Activated CD4-positive, alpha-beta T cell treated with anti-CD3 and anti-CD28 coated beads, Interleukin-2, amount 10 ng/mL, durations not matched to agents 24 days and 14 days (primary cell): Measurements from ENCODE around the gene PLXNB3. TPM values are rescaled to one million over a fixed set of nuclear protein-coding genes. Genes with fewer than 3 reads are reported as not detected.

ENCODE experiments used
- total RNA-seq: library from RNA; stranded (reverse); gene quantifications from 2 replicates; pipeline ENCODE4 v1.2.3, GENCODE V29; 2022

PLXNB3 gene
- total RNA-seq, 1 donor from 2014 or later, result 0.49 TPM

Other genes starting within 250 kb of the PLXNB3 start
- gene ATP2B3, start 246.6 kb upstream of the PLXNB3 start, total RNA-seq, result not detected in 2 replicates
- gene CCNQ, start 165.1 kb upstream of the PLXNB3 start, total RNA-seq, result 27.3 and 28.7 TPM in 2 replicates
- gene DUSP9, start 117.0 kb upstream of the PLXNB3 start, total RNA-seq, result 0.19 and 0.24 TPM in 2 replicates
- 0.36 and 0.84 TPM in 2 replicates for gene PNCK, start 90.4 kb upstream of the PLXNB3 start, total RNA-seq
- 3.5 TPM in 2 replicates for gene SLC6A8, start 76.3 kb upstream of the PLXNB3 start, total RNA-seq
- 154 and 157 TPM in 2 replicates for gene BCAP31, start 39.9 kb upstream of the PLXNB3 start, total RNA-seq
- 6.6 and 7.7 TPM in 2 replicates for gene ABCD1, start 39.4 kb upstream of the PLXNB3 start, total RNA-seq
- not detected in 2 replicates for gene SRPK3, start 16.8 kb downstream of the PLXNB3 start, total RNA-seq
- gene IDH3G, start 30.1 kb downstream of the PLXNB3 start, total RNA-seq, result 70.2 and 78.8 TPM in 2 replicates
- 265 and 277 TPM in 2 replicates for gene SSR4, start 30.4 kb downstream of the PLXNB3 start, total RNA-seq
- gene PDZD4, start 66.3 kb downstream of the PLXNB3 start, total RNA-seq, result 0.26 and 0.58 TPM in 2 replicates
- 1.3 and 1.6 TPM in 2 replicates for gene L1CAM, start 121.9 kb downstream of the PLXNB3 start, total RNA-seq
- not detected in 2 replicates for gene AVPR2, start 140.4 kb downstream of the PLXNB3 start, total RNA-seq
- 135 and 137 TPM in 2 replicates for gene ARHGAP4, start 162.0 kb downstream of the PLXNB3 start, total RNA-seq
- 153 and 168 TPM in 2 replicates for gene NAA10, start 170.8 kb downstream of the PLXNB3 start, total RNA-seq
- gene RENBP, start 180.4 kb downstream of the PLXNB3 start, total RNA-seq, result 13.7 and 15.1 TPM in 2 replicates
- 107 and 109 TPM in 2 replicates for gene HCFC1, start 207.6 kb downstream of the PLXNB3 start, total RNA-seq
- 2.4 and 3.8 TPM in 2 replicates for gene TMEM187, start 208.5 kb downstream of the PLXNB3 start, total RNA-seq